ENCODE data around the gene IFI27.
A peak's percentile ranks its signal among the peaks of the same experiment; 100 is the strongest.
"Not testable (repeated sequence)": the region's sequence is repeated elsewhere in the genome, so short reads cannot be mapped to it uniquely, and the experiment has no call there.

IFI27 gene

DNA sequence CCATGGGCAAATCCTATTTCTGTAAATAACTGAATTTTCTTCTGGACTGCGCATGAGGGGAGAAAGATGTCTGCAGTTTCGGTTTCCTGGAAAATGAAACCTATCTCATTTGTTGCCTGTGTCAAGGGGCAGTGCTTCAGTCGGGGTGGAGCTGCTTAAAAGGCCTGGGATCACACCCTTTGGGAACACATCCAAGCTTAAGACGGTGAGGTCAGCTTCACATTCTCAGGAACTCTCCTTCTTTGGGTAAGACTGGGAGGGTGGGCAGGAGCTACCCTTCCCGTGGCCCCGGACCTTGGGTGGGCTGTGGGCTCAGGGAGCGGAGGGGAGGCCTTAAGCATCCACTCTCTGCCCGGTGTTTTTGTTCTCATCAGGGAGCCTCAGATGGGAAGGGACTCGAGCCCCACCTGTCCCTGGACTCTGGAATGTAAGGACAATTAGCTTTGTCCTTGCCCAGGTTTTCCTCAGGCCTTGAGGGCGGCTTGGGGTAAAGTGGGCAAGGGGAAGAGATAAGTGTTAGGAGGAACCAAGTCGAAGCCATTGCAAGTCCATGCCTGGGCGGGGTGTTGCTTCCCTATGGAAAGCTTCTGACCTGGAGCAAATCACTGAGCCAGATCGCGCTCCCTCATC lies at the start of gene IFI27:
TSS of gene IFI27 (plus strand) at position 185 of the 630 bp plus-strand sequence.
- DNase-seq: no peak

DNA sequence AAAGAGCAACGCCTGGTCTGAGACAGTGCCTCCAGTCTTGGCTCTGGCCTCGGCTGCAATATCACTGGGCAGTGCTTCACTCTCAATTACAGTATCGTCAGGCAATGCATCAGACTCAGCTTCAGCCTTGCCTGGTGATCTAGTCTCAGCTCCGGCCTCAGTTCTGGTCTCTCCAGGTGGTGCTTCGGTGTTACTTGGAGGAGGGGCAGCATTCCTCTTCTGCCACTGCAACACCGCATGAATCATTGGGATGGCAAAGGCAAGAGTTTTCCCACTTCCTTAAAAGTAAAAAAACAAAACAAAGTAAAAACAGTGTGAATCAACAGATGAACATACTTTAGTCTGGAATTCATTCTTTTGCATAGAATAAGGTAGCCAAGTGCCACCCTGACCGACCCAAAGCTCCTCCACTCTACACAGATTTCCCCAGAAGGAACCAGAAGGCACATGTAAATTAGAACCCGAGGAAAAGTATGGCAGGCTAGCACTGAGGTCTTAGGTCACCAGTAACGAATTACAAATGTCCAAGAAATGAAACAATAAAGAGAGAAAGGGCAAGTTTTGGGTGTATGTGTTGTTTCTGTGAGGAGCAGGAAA lies 48.1 kb upstream of the IFI27 start:
- DNase-seq: no peak

DNA sequence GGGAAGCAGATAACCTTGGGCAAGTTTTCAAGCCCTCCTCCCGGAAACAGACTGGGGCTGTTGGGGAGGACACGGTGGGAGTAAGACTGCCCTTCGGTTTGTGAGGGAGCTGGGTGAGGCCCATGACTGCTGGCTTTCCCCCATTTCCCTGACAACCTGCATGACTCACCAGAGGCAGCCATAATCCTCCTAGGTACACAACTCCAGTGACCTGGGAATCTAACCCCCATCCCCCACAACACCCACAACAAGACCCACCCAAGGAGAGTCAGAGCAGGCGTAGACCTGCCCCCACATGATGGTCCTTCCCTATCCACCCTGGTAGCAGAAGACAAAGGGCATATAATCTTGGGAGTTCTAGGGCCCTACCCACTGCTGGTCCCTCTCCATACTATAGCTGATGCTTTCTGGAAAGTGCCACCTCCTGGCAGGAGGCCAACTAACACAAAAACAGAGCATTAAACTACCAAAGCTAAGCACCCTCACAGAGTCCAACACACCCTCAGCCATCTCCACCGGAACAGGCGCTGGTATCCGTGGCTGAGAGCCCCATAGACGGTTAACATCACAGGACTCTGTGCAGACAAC lies 44.4 kb upstream of the IFI27 start:
- peak; percentile 5 for DNase-seq

DNA sequence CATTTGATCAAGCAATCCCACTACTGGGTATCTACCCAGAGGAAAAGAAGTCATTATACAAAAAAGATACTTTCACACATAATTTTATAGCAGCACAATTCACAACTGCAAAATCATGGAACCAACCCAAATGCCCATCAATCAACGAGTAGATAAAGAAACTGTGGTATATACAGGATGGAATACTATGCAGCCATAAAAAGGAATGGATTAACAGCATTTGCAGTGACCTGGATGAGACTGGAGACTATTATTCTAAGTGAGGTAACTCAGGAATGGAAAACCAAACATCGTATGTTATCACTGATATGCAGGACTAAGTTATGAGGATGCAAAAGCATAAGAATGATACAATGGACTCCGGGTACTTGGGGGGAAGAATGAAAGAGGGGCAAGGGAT lies 38.5 kb upstream of the IFI27 start:
- DNase-seq: not testable (repeated sequence)

DNA sequence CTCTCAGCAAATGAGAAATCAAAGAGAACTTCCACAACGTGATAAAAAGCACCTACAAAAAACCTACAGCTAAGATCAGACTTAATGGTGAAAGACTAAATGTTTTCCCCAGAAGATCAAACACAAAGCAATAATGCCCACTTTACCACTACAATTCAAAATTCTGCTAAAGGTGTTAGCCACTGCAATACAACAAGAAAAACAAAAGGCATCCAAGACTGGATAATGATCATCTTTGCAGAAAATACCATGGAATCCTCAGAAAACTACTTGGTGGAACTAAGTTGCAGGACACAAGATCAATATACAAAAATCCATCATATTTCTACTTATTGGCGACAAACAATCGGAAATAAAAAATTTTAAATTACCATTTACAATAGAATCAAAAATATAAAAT lies 36.0 kb upstream of the IFI27 start:
- DNase-seq: no peak

DNA sequence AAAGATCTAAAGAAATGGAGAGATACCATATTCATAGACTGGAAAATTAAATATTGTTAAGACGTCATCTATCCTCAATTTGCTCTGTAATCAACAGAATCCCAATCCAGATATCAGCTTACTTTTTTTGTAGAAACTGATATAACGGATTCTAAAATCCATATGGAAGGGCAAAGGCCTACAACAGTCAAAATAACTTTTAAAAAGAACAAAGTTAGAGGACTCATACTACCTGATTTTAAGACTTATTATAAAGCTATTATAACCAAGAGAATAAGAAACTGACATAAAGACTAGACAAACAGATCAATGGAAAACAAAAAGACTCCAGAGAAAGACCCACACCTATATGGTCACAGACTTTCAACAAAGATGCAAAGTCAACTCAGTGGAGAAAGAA lies 35.5 kb upstream of the IFI27 start:
- DNase-seq: no peak

DNA sequence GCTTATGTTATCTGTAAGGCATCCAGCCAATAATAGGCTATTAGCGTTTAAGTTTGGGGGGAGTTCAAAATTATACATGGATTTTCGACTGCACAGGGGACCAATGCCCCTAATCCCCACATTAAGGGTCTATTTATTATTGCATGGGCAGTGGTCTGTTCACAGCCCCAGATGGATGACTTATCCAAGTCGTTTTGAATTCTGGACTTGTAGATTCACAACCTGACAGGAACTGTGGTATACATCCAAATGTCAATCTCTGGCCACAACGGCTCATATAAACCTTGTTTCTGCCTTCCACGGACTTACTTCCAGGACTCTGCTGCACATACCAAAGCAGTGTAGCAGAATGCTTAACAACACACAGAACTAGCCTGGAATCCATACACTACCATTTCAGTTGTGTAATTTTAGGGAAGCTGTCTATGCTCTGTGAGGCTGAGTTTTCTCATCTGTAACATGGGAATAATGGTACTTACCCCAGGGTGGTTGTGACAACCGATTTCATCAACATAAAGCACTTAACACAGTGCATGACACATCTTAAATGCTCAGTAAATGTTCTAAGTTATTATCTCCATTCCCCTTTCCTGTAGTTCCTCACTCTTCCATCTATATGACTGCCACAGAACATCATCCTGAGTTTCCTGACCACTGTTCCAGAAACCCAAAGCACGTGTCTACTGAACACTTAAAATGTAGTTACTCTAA lies 33.3 kb upstream of the IFI27 start:
- DNase-seq: no peak

DNA sequence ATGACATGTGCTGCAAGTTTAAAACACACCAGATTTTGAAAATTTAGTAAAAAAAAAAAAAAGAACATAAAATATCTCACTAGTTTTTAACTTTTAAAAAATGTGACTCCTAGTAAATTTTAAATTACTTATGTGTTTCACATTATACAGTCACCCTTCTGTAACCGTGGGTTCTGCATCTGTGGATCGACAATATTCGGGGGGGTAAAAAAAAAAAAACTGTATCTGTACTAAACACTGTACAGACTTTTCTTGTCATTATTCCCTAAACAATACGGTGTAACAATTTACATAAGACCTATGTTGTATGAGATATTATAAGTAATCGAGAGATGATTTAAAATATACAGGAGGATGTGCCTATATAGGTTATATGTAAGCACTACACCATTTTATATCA lies 32.7 kb upstream of the IFI27 start:
- no peak for DNase-seq

DNA sequence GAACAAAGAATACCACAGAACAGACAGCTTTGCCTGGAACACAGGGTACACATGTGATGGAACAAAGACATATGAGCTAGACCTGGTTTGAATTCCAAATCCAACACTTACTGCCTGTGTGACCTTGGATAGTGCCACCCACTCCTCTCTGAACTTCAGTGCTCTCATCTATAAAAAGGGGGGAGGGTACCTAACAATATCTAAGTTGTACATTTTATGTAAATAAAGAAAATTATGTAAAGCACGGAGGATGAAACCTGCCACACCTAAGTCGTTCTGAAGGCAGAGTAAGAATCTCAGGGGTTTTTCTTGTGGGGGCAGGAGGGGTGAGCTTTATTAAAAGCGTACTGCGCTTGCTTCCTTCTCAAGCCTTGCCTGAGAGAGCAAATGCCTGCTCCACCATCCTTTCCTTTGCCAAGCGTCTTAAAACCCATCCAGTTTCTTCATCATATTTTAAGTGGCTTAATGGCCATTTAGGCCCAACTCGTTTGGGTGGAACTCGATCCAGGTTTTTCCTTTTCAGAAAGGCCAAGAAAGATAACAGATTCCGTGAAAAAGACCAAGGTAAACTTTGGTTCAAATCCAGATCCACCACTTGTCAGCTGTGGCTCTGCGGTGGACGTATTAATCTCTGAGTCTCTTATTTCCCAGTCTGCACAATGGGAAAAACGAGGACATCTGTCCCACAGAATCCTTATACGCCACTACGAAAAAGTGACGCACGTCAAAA lies 30.5 kb upstream of the IFI27 start:
- no peak for DNase-seq

DNA sequence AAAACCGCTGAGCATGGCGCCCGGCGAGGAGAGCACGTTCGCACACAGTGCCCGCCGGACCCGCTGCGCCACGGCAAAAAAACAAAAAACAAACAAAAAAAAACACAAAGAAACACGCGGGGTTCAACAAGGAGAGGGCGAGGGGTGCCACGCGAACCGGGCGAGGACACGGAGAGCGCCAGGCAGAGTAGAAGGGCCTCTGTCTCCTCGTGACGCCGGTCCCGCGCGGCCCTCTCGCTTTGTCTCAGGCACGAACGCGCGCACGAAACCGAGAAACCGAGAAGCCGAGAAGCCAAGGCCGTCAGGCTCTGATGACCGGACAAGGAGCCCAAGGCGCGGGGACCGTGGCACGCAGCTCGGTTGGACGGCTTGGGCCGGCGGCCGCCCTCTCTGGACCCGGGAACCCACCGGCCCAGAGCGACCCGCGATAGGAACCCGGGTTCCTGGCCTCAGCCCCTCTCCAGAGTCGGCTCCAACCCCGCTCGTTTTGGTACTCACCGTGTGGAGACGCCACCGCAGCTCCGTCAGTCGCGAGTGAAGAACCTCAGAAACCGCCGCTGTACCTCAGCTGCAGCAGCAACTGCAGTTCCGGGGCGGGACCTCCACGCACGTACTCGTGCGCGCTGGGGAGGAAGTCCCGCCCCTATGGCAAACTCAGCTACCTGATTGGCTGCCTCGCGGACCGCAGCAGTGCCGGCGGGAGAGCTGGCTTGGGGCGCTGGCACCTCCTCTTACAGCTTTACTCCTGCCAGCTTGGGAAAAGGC lies 29.7 kb upstream of the IFI27 start, which contains the start of the genes DDX24 and IFI27L1:
TSS of gene DDX24 (minus strand) at position 582 of the 765 bp plus-strand sequence. CDS start 1,460 bp downstream, outside the sequence.
TSS of gene IFI27L1 (plus strand) at position 690 of the 765 bp plus-strand sequence. CDS start 15,628 bp downstream, outside the sequence.
- peak; percentile 94 for DNase-seq

DNA sequence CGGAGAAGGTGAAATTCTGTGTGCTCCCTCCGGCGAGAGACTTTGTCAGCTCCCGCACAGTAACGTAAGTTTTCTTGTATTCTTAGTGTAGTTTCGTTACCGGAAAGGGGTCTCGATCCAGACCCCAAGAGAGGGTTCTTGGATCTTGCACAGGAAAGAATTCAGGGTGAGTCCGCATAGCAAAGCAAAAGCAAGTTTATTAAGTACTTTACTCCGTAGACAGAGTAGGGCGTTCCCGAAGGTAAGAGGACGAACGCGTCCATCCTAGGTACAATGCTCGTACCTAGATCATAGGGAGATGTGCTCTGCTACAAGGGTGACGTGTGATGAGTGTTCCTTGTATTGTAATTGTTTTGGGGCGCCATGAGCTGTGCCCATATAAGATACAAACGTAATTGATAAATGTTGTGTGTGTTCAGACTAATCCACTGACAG lies 29.1 kb upstream of the IFI27 start:
- DNase-seq: peak; percentile 60

DNA sequence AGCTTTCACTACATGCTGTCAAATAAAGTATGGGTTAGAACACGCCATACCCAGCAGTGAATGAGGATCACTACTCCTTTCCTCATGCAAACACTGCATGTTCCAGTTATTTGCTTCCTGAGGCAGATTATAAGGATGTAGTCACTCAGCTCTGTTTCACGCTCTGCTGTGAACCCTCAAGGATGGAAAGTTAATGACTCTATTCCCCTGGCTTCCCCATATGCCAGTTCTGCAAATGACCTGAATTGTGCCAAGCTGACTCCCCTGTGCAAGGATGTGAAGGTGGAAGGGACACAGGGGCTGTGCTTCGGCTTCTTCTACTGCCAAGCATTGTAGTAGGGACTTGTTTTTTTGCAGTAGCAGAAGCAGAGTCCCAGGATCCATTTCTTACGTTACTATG lies 22.6 kb upstream of the IFI27 start:
- no peak for DNase-seq

DNA sequence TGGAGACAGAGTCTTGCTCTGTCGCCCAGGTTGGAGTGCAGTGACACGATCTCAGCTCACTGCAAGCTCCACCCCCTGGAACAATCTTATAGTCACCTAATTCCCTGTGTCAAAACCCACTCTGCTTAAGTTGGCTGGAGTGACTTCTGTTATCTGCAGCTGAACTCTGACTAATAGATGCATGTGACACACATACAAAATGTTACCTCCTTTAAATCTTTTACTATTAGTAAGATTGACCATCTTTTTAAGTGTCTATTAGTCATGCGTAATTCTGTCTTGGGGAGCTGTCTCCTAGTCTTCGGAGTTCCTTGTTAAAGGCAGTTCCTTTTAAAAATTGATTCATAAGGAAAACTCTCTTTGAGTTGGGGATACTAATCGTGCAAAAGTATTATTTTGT lies 22.0 kb upstream of the IFI27 start:
- DNase-seq: no peak

DNA sequence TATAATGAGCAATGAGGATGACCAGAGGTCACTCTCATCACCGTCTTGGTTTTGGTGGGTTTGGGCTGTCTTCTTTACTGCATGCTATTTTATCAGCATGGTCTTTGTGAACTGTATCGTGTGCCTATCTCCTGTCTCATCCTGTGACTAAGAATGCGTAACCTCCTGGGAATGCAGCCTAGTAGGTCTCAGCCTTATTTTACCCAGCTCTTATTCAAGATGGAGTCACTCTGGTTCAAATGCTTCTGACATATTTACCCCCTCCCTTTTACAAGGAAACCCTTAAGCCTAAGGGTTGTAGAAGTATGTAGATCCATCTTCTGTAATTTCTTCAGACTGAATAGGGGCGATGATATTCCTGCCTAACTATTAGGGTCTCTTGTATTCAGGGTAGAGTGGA lies 21.1 kb upstream of the IFI27 start:
- no peak for DNase-seq

DNA sequence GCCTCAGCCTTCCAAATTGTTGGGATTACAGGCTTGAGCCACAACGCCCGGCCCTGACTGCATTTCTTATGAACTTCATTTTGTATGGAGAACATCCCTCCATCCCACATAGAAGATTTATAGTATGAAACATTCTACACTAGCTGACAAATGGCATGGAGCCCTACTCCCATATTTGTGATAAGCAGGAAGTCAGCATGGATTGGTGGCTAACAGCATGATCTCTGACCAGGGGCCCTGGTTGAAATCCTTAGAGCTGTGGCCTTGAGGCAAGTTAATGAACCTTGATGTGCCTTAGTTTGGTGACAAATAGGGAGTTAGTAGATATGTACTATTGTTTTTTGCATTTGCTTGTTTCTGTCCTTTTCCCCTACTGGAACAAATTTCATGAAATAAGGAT lies 17.1 kb upstream of the IFI27 start:
- no peak for DNase-seq

DNA sequence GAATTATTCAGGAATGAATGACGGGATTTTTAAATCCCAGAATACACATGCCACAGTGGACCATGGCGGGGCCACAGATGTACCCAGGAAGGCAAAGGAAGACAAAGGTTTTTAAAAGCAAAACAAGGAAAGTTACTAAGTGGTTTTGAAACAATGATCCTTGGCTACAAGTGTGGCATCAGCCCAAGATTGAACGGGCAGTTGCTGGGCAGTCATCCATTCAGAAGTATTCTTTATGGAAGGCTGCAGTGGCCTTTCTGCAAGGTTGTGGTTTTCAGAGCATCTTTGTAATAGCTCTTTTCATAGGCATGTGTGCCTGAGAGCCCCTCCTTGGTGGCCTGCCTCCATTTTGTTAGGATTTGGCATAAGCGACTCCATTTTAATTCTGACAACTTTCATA lies 13.4 kb upstream of the IFI27 start:
- peak; percentile 36 for DNase-seq

DNA sequence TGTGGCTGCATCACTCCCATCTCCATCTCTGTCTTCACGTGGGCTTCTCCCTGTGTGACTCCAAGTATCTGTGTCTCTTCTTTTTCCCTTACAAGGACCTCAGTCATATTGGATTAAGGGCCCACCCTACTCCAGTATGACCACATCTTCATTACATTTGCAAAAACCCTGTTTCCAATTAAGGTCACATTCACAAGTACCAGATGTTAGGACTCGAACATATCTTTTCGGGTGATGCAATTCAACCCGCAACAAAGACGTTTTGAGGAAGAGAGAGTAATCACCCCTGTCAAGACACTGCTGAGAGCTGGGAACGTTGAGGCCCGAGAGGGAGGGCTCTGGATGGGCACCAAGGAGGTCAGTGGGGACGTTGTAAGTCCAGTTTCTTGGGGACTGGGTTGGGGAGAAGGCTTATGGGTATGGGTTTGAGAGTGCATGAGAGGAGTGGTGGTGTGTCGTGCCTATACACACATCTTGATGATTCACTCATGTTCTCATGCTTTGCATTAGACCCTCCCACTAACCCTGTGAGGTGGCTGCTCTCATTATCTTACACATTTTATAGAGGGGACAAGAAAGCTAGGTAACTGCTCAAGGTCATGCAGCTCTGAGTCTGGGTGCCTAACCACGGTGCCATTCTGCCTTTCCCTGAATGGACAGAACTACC lies 12.1 kb upstream of the IFI27 start:
- DNase-seq: no peak

DNA sequence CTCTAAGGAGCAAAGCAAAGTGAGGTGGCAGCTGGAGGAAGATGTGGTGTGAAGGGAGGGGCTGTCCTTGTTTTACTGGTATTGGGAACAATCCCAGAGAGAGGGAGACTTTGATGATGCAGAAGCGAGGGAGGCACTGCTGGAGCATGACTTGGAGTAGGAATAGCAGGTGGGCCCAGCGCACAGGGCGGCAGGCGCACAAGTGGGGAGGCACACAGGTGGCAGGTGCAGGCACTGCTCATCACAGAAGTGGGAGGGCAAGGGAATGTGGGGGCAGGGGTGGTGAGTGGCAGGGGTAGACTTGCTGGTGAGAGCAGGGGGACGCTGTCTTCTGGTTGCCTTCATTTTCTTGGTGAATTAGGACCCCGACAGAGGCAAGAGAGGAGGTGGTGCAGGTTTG lies 11.5 kb upstream of the IFI27 start:
- DNase-seq: no peak

DNA sequence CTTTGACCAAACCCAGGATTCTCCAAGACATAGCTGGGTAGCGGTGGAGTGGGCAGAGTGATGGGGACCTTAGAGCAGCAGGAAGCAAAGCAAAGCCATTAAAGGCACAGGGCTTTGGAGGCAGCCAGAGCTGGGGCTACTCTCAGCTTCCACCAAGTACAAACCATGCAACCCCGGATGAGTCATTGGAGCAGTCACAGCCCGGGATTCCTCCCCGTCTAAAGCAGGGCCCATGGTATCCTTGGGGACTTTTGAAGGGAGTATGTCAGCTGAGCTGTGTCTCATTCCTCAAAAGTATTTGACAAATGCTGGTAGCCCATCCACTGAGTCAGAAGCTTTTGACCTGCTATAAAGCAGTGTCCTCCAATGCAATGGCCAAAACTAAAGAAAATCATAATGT lies 9.7 kb upstream of the IFI27 start:
- DNase-seq: no peak

DNA sequence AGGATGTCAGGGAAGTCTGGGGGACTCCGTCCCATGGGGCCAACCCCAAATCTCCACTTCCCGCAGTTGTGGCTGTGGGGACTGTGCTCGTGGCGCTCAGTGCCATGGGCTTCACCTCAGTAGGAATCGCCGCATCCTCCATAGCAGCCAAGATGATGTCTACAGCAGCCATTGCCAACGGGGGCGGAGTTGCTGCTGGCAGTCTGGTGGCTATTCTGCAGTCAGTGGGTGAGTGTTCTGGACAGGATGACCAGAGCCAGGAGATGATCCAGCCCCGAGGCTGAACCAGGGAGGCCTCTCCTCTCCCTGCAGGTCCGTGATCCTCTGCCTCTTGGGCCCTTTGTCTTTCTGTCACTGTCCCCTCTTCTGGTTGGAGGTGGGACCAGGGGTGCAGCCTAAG lies 8.8 kb upstream of the IFI27 start:
- DNase-seq: no peak

DNA sequence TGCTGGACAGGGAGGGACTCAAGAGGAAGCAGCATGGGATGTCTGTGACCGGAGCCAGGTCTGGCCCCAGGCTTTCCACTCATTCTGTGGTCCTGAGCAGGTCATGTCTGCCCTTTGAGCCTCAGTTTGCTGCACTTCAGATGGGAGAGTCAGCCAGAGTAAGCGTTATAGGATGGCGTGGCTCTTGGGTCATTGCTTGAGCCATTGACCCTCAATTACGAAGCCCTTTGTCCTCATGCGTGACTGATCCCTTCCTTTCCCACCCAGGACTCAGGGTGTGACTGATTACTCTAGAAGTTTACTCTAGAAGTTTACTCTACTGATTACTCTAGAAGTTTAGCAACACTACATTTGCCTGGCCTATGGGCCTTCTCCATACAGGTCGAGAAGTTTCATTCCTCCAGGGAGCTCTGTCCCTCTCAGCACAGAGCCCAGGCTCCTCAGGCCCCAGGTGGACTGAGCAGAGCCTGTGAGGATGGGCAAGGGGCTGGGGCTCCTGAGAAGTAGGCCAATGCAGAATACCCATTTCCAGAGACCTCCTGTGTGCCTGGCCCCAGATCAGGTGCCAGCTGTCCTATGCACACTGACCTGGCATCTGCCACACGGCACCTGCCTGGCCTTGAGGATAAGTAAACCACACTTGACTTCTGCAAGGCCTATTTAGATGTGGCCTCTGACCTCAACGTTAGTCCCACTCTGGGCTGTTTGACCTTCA lies 7.6 kb upstream of the IFI27 start:
- no peak for DNase-seq
